Fibroblast of skin of right quadriceps (primary cell): ENCODE results near the gene MUC2.

Experiments used
- DNase-seq: peaks from one replicate; pipeline ENCODE4 v3.0.0-alpha.2; 2013

MUC2 gene

DNA sequence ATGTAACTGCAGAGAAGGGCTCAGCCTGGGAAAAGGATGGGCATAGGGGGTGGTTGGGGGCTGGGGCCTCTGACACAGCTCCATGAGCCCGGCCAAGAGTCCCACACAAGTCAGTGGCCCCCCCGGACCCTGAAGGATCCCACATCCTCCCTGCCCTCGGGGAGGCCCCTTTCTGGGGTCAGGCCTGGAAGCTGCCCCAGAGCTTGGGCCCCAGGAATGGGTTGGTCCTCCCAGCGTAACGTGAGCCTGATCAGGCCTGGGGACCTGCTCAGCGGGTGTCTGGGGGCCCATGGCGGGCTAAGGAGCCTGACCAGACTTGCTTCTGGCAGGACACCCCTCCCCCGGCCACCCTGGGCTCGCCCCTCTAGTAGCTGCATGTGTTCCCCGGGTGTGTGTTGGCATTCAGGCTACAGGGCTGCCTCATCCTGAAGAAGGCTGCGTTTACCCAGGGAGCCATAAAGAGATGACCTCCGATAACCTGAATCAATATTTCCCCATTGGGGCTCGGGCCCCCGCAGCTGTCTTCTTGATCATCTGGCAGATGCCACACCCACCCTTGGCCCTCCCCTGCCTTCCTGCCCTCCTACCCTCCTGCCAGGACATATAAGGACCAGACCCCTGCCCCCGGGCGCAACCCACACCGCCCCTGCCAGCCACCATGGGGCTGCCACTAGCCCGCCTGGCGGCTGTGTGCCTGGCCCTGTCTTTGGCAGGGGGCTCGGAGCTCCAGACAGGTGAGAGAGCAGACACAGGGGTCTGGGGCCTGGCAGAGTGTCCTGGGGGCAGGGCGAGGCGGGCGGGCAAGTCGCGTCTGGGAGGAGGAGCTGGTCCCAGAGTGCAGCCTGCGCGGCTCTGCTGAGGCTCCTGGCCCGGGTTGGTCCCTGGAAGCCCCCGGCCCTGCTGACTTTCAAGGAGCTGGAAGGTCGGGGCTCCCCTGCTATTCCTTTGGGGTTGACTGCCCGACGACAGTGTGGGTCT is at the start of gene MUC2:
TSS of gene MUC2 (plus strand) at position 631 of the 978 bp plus-strand sequence.
- DNase-seq, result no peak

GRCh38 chr11:1025410-1026162 is 49.1 kb upstream of the MUC2 start:
- no peak for DNase-seq

DNA sequence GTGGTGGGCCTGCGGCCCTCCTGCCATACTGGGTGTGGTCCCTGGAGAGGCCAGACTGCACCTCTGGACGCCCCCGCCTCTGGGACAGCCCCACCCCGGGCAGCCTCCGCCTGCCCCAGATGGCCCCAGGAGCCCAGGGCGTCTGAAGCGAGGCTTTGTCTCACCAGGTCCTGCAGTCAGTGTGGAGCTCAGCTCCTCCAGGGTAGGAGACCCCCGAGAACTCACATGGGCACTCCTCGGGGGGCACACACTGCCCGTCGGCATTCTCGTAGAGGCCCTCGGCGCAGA is 48.6 kb upstream of the MUC2 start:
- DNase-seq, result no peak

GRCh38 chr11:1026641-1027482 is 47.8 kb upstream of the MUC2 start:
- no peak for DNase-seq

DNA sequence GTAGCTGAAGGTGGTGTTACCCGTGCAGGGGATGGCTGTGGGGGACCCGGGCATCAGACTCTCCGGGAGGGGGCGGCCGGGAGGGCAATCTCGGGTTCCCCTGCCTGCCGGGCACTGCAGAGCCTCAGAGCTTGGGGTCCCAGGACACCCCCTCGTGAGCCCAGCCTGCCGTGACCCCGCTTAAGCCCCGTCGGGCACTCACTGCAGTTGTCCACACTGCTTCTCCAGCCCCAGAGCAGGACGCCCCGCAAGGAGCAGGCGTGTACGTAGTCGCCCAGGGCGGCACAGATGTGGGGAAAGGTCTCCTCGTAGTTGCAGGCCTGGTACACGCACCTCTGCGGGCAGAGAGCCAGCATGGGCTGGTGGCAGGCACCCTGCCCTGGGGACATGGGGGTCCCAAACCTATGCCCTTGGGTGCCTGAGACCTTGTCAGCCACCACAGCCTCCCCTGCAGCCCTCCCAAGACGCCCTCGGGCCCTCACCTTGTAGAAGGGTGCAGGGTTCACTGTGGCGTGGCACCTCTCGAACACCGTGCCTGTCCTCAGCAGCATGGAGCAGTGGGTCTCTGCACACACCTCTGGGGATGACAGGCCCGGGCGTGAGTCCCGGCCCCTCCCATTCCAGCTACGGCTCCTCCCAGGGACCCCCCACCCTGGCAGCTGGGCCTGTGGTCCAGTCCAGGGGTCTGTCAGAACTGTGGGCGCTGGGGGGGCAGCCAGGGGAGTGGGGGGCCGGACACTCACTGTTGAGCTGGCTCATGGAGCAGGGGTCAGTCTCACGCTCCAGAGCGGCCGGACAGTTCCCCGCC is 47.0 kb upstream of the MUC2 start:
- DNase-seq, result no peak

- no peak for DNase-seq
These were observed 46.5 kb upstream of the MUC2 start for GRCh38 chr11:1028291-1028540.

- DNase-seq, result no peak
These were observed 46.1 kb upstream of the MUC2 start for GRCh38 chr11:1028616-1029015.

DNA sequence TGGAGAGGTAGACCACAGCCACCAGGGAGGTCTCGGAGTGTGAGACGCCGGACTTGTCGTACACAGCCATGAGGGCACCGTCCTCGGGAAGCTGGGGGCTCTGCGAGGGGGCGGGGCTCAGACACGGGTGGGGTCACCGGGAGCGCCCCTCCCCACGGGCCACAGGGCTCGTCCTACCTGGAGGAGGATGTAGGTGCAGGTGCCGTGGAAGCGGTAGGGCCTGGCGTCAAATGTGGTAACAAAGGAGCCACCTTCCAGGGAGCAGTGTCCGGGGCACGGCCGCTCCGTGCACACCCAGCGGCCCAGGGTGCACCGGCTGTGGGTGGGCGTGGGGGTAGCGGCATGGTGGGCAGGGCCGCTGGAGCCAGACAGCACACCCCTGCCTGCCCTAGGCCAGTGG is 45.6 kb upstream of the MUC2 start:
- no peak for DNase-seq

DNA sequence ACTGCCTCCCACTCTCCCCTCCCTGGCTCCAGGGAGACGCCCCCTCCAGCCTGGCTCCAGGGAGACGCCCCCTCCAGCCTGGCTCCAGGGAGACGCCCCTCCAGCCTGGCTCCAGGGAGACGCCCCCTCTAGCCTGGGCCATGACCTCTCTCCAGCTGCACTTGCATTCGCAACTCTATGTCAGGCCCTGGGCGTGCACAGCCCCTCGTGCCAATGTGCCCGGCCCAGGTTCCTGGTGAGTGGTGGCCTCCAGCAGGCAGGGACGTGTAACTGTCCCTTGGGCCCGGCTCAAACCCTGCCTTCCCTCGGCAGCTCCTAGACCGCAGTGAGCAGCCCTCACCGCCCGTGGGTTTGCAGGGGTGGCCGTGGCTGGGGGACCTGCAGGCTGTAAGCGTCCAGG is 45.0 kb upstream of the MUC2 start:
- no peak for DNase-seq

DNA sequence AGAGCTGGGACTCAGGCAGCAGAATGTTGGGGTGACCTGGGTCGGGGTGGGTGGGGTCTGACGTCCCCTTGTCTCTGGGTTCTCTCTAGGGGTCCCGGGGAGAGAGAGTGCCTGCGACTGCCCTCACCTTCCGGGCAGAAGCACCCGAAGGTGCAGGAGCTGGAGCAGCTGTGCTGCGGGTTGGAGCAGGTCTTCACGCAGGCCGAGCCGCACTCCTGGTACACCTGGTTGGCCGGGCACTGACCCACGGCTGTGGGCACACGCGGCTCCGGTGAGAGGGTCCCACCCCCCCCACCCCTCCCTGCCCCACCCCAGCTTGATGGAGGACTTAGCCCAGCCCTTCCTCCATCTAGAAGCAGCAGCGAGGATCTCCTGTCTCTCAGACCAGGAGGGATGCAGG is 44.6 kb upstream of the MUC2 start:
- DNase-seq, result no peak

- DNase-seq, result no peak
These were observed 44.1 kb upstream of the MUC2 start for GRCh38 chr11:1030556-1030955.

DNA sequence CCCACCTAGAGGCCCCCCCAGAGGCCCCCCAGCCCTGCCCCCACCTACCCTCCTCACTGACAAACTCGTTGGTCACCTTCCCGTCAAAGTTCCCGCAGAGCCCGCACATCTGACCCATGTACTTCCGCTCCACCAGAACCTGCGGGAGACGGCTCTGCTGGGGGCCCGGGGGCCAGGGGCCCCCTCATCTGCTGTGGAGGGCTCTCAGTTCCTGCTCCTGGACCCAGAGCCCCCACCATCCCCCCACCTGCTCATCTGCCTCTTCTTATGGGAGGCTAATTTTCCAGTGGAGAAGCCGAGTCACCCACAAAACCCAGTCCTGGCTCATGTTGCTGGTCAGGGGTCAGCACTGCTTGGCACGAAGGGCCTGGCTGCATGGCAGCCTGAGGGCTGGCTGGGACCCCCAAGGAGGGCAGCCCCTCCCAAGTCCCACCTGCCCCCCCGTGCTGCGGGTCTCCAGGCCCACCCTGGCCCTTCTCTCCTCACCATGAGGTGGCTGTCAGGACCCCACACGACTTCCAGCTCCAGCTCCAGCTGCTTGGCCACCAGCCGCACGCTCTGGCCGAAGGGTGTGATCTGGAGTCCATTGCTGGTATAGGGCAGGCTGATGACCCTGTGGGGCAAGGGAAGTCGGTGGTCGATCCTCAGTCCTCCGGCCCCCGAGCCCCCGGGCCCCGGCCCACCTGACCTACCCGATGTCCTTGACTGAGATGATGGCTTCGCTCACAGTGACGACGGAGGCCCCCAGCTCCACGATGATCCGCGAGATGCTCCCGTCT is 43.4 kb upstream of the MUC2 start:
- DNase-seq, result no peak

GRCh38 chr11:1032310-1032891 is 42.3 kb upstream of the MUC2 start:
- no peak for DNase-seq

DNA sequence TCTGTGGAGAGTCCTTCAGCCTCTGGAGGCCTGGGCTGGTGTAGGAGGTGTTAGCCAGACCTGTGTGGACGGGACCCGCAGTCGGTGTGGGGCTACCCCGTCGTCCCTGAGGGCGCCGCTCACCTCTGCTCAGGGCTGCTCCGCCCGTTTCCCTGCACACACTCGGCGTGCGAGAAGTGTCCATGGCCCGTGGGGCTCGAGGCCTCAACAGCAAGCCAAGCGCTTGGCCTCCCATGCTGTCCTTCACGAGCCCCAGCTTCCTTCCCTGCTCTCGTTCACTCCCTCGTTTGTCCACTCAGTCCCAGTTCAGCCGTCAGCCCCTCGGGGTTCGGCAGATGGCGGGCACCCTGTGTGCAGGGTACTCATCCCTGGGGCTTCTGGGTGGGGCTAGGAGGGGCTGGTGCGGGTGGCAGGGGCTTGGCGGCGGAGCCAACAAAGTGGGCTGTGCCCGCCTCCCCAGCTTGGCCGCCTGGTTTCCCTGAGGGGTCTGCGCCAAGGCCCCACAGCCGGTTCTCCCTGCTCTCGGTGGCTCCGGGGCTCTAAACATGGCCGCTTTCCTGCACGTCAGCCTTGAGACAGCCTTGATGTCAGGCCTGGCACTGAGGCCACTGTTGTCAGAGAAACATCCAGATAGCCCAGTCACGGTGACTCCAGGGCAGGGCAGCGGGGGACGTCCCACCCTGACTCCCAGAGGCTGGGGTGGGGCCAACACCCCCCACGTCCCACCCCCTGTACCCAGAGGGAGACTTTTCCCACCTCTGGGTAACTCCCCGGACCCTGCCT is 41.5 kb upstream of the MUC2 start:
- no peak for DNase-seq

DNA sequence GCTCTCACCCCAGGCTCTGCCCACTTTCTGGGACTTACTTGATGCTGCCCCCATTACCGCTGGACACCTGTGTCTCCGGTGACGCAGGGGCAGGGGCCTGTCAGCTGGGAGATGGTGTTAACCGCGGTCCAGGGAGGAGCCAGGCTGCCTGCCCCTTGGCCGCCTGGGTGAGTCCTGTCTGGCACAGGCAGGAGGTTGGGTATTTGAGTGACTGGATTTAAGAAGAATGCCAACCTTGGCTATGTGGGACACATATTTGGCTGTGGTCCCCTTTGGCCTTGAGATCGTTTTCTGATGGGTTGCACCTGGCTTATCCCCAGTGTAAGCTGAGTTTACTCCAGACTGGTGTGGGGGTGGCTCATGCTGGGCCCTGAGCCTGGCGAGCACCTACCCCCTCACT is 40.7 kb upstream of the MUC2 start:
- DNase-seq, result no peak

- DNase-seq, result no peak
These were observed 40.0 kb upstream of the MUC2 start for GRCh38 chr11:1034456-1035295.

DNA sequence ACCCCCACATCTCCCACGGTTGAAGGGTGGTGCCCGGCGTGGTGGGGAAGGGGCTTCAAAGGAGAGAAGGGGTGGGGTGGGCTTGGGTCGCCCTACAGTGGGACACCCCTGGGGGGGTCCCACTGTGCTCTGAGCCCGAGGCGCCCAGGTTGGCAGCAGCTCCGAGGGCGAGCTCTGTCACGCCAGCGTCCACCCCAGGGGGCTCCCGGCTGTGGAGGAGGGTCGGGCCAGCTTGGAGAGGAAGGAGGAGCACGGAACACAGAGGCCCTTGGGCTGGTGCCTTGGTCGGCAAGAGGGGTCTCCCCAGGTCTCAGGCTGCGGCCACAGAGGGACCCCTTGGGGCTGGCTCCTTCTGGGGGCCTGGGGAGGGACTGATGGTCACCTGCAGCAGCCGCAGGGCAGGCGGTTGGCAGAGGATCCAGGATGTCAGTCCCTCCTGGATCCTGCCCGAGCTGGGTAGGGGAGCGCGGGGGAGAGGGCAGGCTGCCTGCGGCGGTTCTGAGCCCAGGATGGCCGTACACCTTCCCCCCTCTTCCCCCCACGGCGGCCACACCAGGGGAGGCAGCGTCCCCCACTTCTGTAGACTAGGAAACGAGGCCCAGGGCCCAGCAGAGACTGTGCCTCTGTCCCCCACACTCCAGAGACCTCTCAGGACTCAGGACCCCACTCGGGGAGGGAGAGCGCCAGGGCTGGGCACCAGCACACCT is 38.9 kb upstream of the MUC2 start:
- no peak for DNase-seq

- no peak for DNase-seq
These were observed 38.3 kb upstream of the MUC2 start, which contains the start of gene MUC6 for GRCh38 chr11:1036303-1036923. TSS of gene MUC6 (minus strand) at chr11:1036718. CDS start at chr11:1036655, 63 bp downstream.

DNA sequence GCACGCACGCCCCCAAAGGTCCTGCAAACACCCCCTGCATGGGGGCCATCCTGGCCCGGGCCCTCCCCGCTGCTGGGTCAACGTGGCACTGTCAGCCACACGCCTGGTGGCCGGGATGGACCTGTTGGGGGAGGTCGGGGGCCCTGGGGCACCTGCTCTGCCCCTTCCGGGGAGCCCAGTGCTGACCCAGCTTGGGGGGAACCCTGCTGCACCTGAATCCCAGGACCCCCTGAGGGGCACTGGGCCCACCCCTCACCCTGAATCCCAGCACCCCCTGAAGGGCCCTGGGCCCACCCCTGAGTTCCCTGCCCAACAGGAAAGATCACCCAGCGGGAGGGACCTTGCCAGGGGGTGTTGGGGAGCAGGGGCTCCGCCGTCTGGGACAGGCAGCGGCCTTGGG is 37.7 kb upstream of the MUC2 start:
- no peak for DNase-seq
